CD14-positive monocyte (primary cell): ENCODE results near the gene MIF. TPM values are rescaled to one million over a fixed set of nuclear protein-coding genes. Genes with fewer than 3 reads are reported as not detected.

Experiments
- DNase-seq, 3 donors: peaks; one replicate each; pipeline ENCODE4 v3.0.0-alpha.2; 2011 to 2022
- H2AFZ ChIP-seq: 2 replicates; pipeline ENCODE4 v1.6.0; 2012; ENCODE audit warnings: mild to moderate bottlenecking, low read depth, low read length, inconsistent platforms; ENCODE audit not compliant: insufficient read depth, poor library complexity, severe bottlenecking
- H3K27ac ChIP-seq, 2 donors: 1 replicate in 1 of 2; 2 replicates in 1 of 2; pipeline ENCODE4 v1.5.1; 2012 to 2013; ENCODE audit warnings: low read length in 2 of 2, control low read depth in 1 of 2, inconsistent platforms in 1 of 2, low read depth in 1 of 2, mild to moderate bottlenecking in 1 of 2
- H3K27me3 ChIP-seq, 2 donors: one replicate each; pipeline versions ENCODE4 v1.6.0 to v1.6.1; 2011 to 2013; ENCODE audit warnings: low read length in 2 of 2; ENCODE audit not compliant: control insufficient read depth in 2 of 2, insufficient read depth in 2 of 2
- H3K36me3 ChIP-seq, 2 donors: replicated peaks in 1 of 2; 1 replicate in 1 of 2; 2 replicates in 1 of 2; pipeline versions ENCODE4 v1.5.1 to v1.6.1; 2012 to 2013; ENCODE audit warnings: low read length in 2 of 2, control low read depth in 1 of 2, inconsistent platforms in 1 of 2, mild to moderate bottlenecking in 1 of 2; ENCODE audit not compliant: insufficient read depth in 2 of 2, control insufficient read depth in 1 of 2
- H3K4me1 ChIP-seq, 2 donors: 1 replicate in 1 of 2; 2 replicates in 1 of 2; pipeline versions ENCODE4 v1.5.1 to v1.6.1; 2012 to 2013; ENCODE audit warnings: low read length in 2 of 2, control low read depth in 1 of 2, inconsistent platforms in 1 of 2, mild to moderate bottlenecking in 1 of 2, moderate library complexity in 1 of 2; ENCODE audit not compliant: insufficient read depth in 2 of 2, control insufficient read depth in 1 of 2
- H3K4me2 ChIP-seq: replicated peaks from 2 replicates; pipeline ENCODE3; 2012; ENCODE audit warnings: low read length, moderate library complexity, mild to moderate bottlenecking; ENCODE audit not compliant: poor library complexity, severe bottlenecking; ENCODE audit errors: extremely low read depth
- H3K4me3 ChIP-seq, 3 experiments: fragments of 200-600 bp in 1 of 3; sonication (generic) in 1 of 3; replicated peaks in 1 of 3; 1 replicate in 2 of 3; 2 replicates in 1 of 3; pipeline ENCODE4 v1.5.1; 2011 to 2013; ENCODE audit warnings: low read length in 3 of 3, mild to moderate bottlenecking in 3 of 3, control low read depth in 2 of 3, low read depth in 2 of 3, inconsistent platforms in 1 of 3, moderate library complexity in 1 of 3
- H3K79me2 ChIP-seq: 2 replicates; pipeline ENCODE4 v1.6.0; 2012; ENCODE audit warnings: mild to moderate bottlenecking, control low read depth, inconsistent platforms, low read length, moderate library complexity; ENCODE audit not compliant: insufficient read depth
- H3K9ac ChIP-seq: 2 replicates; pipeline ENCODE4 v1.6.0; 2017; ENCODE audit warnings: low read length, mild to moderate bottlenecking; ENCODE audit not compliant: insufficient read depth, poor library complexity, severe bottlenecking
- H3K9me3 ChIP-seq, 2 donors: replicated peaks in 1 of 2; 1 replicate in 1 of 2; 2 replicates in 1 of 2; pipeline versions ENCODE4 v1.5.1 to v1.6.1; 2012 to 2013; ENCODE audit warnings: low read length in 2 of 2, control low read depth in 1 of 2; ENCODE audit not compliant: control insufficient read depth in 1 of 2, insufficient read depth in 1 of 2
- H4K20me1 ChIP-seq: 2 replicates; pipeline ENCODE4 v1.6.0; 2012; ENCODE audit warnings: mild to moderate bottlenecking, low read length, control low read depth, moderate library complexity; ENCODE audit not compliant: insufficient read depth
- H3K27ac Mint-ChIP-seq, 7 donors: one replicate each; pipeline ENCODE4 v1.8.0; 2020; ENCODE audit warnings: mild to moderate bottlenecking in 7 of 7, mixed read lengths in 7 of 7, moderate library complexity in 6 of 7, inconsistent platforms in 2 of 7
- H3K27me3 Mint-ChIP-seq, 3 donors: one replicate each; pipeline ENCODE4 v1.8.0; 2021 to 2022; ENCODE audit warnings: low read depth in 3 of 3, mild to moderate bottlenecking in 3 of 3, mixed read lengths in 3 of 3, moderate library complexity in 3 of 3, inconsistent platforms in 1 of 3
- H3K36me3 Mint-ChIP-seq, 2 donors: one replicate each; pipeline ENCODE4 v1.8.0; 2020; ENCODE audit warnings: mixed read lengths in 2 of 2, inconsistent platforms in 1 of 2, mild to moderate bottlenecking in 1 of 2
- H3K4me1 Mint-ChIP-seq: one replicate; pipeline ENCODE4 v1.8.0; 2020; ENCODE audit warnings: mild to moderate bottlenecking, mixed read lengths
- H3K4me3 Mint-ChIP-seq, 2 donors: one replicate each; pipeline ENCODE4 v1.8.0; 2020; ENCODE audit warnings: mild to moderate bottlenecking in 2 of 2, mixed read lengths in 2 of 2, moderate library complexity in 1 of 2
- H3K9me3 Mint-ChIP-seq, 7 donors: one replicate each; pipeline ENCODE4 v1.8.0; 2020 to 2022; ENCODE audit warnings: mixed read lengths in 7 of 7, mild to moderate bottlenecking in 6 of 7, moderate library complexity in 6 of 7, inconsistent platforms in 2 of 7
- WGBS: methylation state at CpG from one replicate; pipeline ENCODE4 v1.1.5; 2013; ENCODE audit warnings: missing lambda C conversion rate; ENCODE audit not compliant: insufficient coverage; 5-methylcytosine and 5-hydroxymethylcytosine counted together
- intact Hi-C, 2 donors: fragments of 100-400 bp; cut with micrococcal nuclease; formaldehyde crosslinking; loops; one replicate each; pipeline versions ENCODE4 v1.15.0 to v1.15.1; 2023
- polyA plus RNA-seq, 3 donors: library from polyadenylated mRNA; depleted of rRNA in 1 of 3; unstranded in 2 of 3; stranded (reverse) in 1 of 3; fragments of 300-500 nt in 2 of 3; fragments of >200 nt in 1 of 3; fragmentation: Illumina TruSeq in 2 of 3; gene quantifications; 1 replicate in 2 of 3; 2 replicates in 1 of 3; pipeline ENCODE4 v1.2.3, GENCODE V29; 2012 to 2021
- TF ChIP-seq, protein P1 (sequence below): fragments of 200-600 bp; IDR thresholded peaks from one replicate; pipeline ENCODE4 v1.8.0; 2022; ENCODE audit warnings: antibody characterized with exemption, mild to moderate bottlenecking

MIF gene
- polyA plus RNA-seq, 3 donors, result 66.4 to 390 (median 338) TPM

GRCh38 chr22:23925020-23925606, 30.9 kb downstream of the MIF start:
- intact Hi-C loops, result loop anchor here in 1 of 2 donors (5.0 kb wide), 1 partner anchor 47 kb away; the partner anchor contains the start of gene DDT
- H3K27ac Mint-ChIP-seq, result no peak overlapping the region
- DNase-seq, result no peak

DNA sequence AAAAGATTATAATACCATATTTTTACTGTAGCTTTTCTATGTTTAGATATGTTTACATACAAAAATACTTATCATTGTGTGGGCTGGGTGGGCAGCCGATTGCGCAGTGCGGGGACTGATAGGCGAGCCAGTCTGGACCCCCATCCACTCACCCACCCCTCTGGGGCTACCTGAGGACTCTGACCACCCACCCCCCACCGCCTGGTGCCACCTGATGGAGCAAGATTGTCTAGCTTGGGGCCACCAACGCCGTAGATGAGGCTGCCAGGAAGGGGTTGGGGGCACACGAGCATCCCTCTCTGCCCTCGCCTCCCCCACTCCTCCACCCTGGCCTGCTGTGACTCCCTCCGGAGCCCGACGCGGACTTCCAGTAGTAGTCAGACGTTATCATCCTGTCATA, 32.4 kb downstream of the MIF start:
- Histone ChIP-seq H3K79me2 (no peaks in the 10 kb centered on the region), H3K4me1 (peaks cover 4 to 8% of the 10 kb centered on the region in 2 donors), H4K20me1 (peaks cover 12% of the 10 kb centered on the region), H3K36me3 (peaks cover 53 to 89% of the 10 kb centered on the region in 2 donors), H3K4me2 (no peak overlapping the region), H3K27me3 (no peaks in the 10 kb centered on the region), H2AFZ (no peak overlapping the region), H3K27ac (no peak overlapping the region), H3K9me3 (peaks cover 28 to 32% of the 10 kb centered on the region in 2 donors), H3K4me3 (no peak overlapping the region), H3K9ac (no peak overlapping the region)
- Mint-ChIP-seq H3K36me3 (peaks cover 69% of the 10 kb centered on the region in 2 donors), H3K4me3 (no peak overlapping the region), H3K27me3 (peaks cover 2 to 17% (median 13%) of the 10 kb centered on the region in 3 donors), H3K27ac (no peak overlapping the region), H3K4me1 (peaks cover 8% of the 10 kb centered on the region), H3K9me3 (peaks cover 20 to 43% (median 38%) of the 10 kb centered on the region in 7 donors)
- TF ChIP-seq, protein P1, sequence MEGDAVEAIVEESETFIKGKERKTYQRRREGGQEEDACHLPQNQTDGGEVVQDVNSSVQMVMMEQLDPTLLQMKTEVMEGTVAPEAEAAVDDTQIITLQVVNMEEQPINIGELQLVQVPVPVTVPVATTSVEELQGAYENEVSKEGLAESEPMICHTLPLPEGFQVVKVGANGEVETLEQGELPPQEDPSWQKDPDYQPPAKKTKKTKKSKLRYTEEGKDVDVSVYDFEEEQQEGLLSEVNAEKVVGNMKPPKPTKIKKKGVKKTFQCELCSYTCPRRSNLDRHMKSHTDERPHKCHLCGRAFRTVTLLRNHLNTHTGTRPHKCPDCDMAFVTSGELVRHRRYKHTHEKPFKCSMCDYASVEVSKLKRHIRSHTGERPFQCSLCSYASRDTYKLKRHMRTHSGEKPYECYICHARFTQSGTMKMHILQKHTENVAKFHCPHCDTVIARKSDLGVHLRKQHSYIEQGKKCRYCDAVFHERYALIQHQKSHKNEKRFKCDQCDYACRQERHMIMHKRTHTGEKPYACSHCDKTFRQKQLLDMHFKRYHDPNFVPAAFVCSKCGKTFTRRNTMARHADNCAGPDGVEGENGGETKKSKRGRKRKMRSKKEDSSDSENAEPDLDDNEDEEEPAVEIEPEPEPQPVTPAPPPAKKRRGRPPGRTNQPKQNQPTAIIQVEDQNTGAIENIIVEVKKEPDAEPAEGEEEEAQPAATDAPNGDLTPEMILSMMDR, result no peak
- intact Hi-C loops, result loop anchor here in 1 of 2 donors (5.0 kb wide), 1 partner anchor 46 kb away; the partner anchor contains the start of gene DDT
- no peak for DNase-seq
- WGBS, result 97% methylated on average over 7 of the region's 14 CpGs

More at GRCh38 chr22:23925020-23925606, 30.9 kb downstream of the MIF start:
- Histone ChIP-seq H3K4me2 (no peak overlapping the region), H3K4me3 (no peak overlapping the region), H3K9me3 (peaks cover 21 to 25% of the 10 kb centered on the region in 2 donors), H4K20me1 (peaks cover 12% of the 10 kb centered on the region), H3K79me2 (no peaks in the 10 kb centered on the region), H3K4me1 (peaks cover 4 to 8% of the 10 kb centered on the region in 2 donors), H3K9ac (no peak overlapping the region), H3K27ac (no peak overlapping the region), H3K27me3 (no peaks in the 10 kb centered on the region), H2AFZ (no peak overlapping the region), H3K36me3 (peaks cover 53 to 92% of the 10 kb centered on the region in 2 donors)
- Mint-ChIP-seq H3K36me3 (peaks cover 65 to 69% of the 10 kb centered on the region in 2 donors), H3K4me1 (peaks cover 8% of the 10 kb centered on the region), H3K27me3 (peaks cover 2 to 22% (median 15%) of the 10 kb centered on the region in 3 donors), H3K4me3 (no peak overlapping the region), H3K9me3 (peaks cover 14 to 35% (median 32%) of the 10 kb centered on the region in 7 donors)
- WGBS, result 97% methylated on average over 5 of the region's 6 CpGs
- TF ChIP-seq, protein P1, result no peak
